Fibroblast of pulmonary artery (primary cell): ENCODE data around the gene PPP1R7.

ENCODE experiments used
- DNase-seq: peaks from one replicate; pipeline ENCODE4 v3.0.0-alpha.2; 2010; ENCODE audit warnings: low read depth
- H3K4me3 ChIP-seq: replicated peaks from 2 replicates; pipeline ENCODE4 v1.5.1; 2011; ENCODE audit warnings: low read depth, mild to moderate bottlenecking, control low read depth, low read length, moderate library complexity
- TF ChIP-seq, protein P1 (sequence below): IDR thresholded peaks from 2 replicates; pipeline ENCODE4 v1.5.1; 2011; ENCODE audit warnings: mild to moderate bottlenecking, control low read depth, low read length, inconsistent platforms; ENCODE audit errors: missing control alignments

The PPP1R7 gene

DNA sequence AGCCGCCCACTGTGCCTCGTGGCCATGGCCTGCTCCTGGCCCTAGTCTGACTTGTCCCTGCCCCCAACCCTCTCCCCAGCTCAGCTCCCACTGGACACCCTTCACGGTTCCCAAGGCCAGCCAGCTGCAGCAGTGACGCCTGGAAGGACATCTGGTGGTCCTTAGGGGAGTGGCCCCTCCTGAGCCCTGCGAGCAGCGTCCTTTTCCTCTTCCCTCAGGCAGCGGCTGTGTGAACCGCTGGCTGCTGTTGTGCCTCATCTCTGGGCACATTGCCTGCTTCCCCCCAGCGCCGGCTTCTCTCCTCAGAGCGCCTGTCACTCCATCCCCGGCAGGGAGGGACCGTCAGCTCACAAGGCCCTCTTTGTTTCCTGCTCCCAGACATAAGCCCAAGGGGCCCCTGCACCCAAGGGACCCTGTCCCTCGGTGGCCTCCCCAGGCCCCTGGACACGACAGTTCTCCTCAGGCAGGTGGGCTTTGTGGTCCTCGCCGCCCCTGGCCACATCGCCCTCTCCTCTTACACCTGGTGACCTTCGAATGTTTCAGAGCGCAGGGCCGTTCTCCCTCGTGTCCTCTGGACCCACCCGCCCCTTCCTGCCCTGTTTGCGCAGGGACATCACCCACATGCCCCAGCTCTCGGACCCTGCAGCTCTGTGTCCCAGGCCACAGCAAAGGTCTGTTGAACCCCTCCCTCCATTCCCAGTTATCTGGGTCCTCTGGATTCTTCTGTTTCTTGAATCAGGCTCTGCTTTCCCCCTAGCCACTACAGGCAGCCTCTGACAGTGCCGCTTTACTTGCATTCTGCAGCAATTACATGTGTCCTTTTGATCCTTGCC is 74.0 kb downstream of the PPP1R7 start:
- no peak overlapping the region for H3K4me3 ChIP-seq
- DNase-seq: peak; percentile 56
- TF ChIP-seq, protein P1, sequence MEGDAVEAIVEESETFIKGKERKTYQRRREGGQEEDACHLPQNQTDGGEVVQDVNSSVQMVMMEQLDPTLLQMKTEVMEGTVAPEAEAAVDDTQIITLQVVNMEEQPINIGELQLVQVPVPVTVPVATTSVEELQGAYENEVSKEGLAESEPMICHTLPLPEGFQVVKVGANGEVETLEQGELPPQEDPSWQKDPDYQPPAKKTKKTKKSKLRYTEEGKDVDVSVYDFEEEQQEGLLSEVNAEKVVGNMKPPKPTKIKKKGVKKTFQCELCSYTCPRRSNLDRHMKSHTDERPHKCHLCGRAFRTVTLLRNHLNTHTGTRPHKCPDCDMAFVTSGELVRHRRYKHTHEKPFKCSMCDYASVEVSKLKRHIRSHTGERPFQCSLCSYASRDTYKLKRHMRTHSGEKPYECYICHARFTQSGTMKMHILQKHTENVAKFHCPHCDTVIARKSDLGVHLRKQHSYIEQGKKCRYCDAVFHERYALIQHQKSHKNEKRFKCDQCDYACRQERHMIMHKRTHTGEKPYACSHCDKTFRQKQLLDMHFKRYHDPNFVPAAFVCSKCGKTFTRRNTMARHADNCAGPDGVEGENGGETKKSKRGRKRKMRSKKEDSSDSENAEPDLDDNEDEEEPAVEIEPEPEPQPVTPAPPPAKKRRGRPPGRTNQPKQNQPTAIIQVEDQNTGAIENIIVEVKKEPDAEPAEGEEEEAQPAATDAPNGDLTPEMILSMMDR: no peak

DNA sequence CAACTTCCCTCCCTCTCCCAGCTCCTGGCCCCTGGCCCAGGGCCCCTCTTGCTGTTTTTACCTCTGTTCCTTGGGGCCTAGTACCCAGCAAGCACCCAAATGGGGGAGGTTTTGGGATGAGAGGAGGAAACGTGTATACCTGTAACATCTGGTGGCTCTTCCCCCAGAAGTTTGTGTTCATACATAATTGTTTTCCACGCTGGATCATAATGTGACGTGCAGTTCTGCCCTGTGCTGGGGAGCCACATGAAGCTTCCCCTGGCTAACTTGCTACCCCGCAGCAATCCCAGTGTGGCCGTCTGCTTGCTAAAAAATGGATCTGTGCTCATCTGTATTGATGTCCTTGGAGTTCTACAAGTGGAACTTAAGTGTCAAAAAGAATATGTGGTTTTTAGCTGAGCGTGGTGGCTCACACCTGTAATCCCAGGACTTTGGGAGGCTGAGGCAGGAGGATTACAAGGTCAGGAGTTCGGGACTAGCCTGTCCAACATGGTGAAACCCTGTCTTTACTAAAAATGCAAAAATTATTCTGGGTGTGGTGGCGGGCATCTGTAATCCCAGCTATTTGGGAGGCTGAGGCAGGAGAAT is 74.7 kb downstream of the PPP1R7 start:
- TF ChIP-seq, protein P1: no peak
- no peak overlapping the region for H3K4me3 ChIP-seq
- peak; percentile 44 for DNase-seq

DNA sequence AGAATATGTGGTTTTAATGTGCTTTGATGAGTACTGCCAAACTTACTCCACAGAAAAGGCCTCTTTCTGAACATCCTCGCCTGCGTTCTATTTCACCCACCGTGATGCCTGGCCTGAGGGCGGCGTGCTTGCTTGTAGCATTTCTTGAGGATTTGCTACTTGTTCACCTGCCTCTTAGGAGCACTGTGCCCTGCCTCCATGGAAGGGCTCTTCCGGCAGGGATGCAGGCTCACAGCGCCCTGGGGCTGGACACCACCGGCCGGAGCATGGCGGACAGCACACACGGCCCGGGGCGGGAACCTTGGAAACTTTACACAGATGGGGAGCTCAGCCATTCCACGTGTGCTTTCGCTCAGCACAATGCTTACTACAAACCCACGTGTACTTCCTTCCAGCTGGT is 75.3 kb downstream of the PPP1R7 start:
- TF ChIP-seq, protein P1: no peak
- DNase-seq: no peak
- H3K4me3 ChIP-seq: no peak overlapping the region

DNA sequence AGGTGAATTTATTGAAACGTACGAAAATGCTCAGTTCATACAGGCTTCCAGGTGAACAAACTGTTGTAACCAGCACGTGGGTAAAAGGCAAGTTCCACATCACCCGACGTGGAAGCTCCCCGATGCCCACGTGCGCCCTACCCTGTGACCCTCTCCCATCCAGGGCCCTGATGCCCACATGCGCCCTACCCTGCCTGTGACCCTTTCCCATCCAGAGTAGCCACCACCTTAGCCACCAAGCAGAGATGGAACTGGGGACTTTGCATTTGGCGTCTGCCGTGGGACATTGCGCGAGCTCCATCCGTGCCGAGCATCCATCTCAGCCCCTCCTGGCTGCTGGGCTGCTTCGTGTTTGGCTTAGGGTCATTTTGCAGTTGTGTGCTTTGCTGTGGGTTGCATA is 75.7 kb downstream of the PPP1R7 start:
- no peak for DNase-seq
- TF ChIP-seq, protein P1: no peak
- H3K4me3 ChIP-seq: no peak overlapping the region

DNA sequence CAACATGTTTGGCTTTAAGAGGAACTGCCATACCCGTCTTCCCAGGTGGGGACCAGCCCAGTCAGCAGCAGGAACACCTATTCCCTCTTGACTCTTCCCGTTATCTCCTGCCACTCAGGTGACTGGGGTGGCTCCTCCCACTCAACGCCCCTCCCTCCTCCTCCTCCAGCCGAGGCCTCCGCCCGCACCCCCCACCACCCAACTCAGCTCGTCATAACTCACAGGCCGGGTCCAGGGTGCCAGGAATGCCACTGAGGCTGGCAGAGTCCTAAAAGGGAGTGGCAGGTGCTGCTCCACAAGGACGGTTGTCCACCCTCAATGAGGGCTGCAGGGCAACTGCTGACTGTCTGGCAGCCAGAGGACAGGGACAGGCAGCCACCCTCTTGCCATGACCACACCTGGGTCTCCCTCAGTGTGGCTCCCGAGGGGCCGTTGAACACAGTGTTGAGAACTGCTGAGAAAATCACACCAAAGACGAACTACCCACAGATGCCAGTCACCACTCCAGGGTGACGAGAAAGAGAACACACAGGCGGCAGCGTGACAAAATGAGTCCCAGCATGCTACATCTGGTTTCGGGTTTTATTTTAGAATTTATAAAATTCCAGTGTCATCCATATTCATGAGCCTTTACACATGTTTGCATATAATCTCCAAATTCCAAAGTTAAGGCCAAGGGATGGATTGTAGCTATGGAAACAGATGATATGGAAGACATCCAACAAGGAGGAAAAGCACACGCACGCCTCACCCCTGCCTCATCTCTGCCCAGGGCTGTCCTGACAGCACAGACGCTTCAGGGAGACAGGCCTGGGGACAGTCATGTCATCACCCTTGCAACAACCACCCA is 76.7 kb downstream of the PPP1R7 start:
- no peak overlapping the region for H3K4me3 ChIP-seq
- TF ChIP-seq, protein P1: no peak

DNA sequence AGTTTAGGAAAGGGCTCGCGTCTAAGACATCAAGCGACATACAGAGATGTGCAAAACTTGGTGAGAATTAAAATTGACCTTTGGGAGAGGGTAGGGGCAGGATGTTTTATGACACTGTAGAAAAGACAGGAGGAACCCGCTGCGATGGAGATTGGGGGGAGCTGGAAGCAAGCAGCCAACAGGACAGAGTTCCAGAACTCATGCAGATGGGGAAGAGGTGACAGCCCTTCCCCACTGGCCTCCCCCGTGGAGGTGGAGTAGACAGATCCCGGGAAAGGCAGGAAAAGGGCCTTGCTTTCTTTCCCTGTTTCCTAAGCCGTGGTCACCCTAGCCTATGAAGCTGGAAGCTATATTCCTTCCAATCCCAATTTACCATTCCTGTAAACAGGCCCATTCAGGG is 77.3 kb downstream of the PPP1R7 start:
- TF ChIP-seq, protein P1: no peak
- DNase-seq: no peak
- no peak overlapping the region for H3K4me3 ChIP-seq

More for the DNA sequence above, 76.7 kb downstream of the PPP1R7 start:
- peak; percentile 33 for DNase-seq
